GM20000 (cell line): ENCODE results near the gene NPTN.
"Not testable (repeated sequence)": the region's sequence is repeated elsewhere in the genome, so short reads cannot be mapped to it uniquely, and the experiment has no call there.

Experiments used
- DNase-seq: peaks from one replicate; pipeline ENCODE4 v3.0.0; 2012; ENCODE audit warnings: low spot score
- CTCF ChIP-seq: IDR thresholded peaks from 2 replicates; pipeline ENCODE4 v1.5.1; 2012; ENCODE audit warnings: mild to moderate bottlenecking, control low read depth; ENCODE audit errors: extremely low read depth, missing control alignments

The NPTN gene

GRCh38 chr15:73555080-73555479 is 78.1 kb downstream of the NPTN start:
- TF ChIP-seq CTCF: no peak
- DNase-seq: no peak

- DNase-seq: no peak
- TF ChIP-seq CTCF: no peak
Measured at GRCh38 chr15:73550190-73550589, 83.0 kb downstream of the NPTN start.

GRCh38 chr15:73548925-73549324 is 84.3 kb downstream of the NPTN start:
- not testable (repeated sequence) for DNase-seq

- no peak for TF ChIP-seq CTCF
- no peak for DNase-seq
Measured at GRCh38 chr15:73541479-73541878, 91.7 kb downstream of the NPTN start.

- TF ChIP-seq CTCF: no peak
- no peak for DNase-seq
Measured at GRCh38 chr15:73540161-73540560, 93.0 kb downstream of the NPTN start.

- no peak for DNase-seq
- no peak for TF ChIP-seq CTCF
Measured at GRCh38 chr15:73539212-73540128, 93.7 kb downstream of the NPTN start.

- TF ChIP-seq CTCF: no peak
Measured at GRCh38 chr15:73538563-73539211, 94.5 kb downstream of the NPTN start.

More at GRCh38 chr15:73538563-73539211, 94.5 kb downstream of the NPTN start:
- DNase-seq: no peak
